H1 (cell line): ENCODE measurements around the gene ZBTB43. TPM values are rescaled to one million over a fixed set of nuclear protein-coding genes. Genes with fewer than 3 reads are reported as not detected.

Experiments
- BCL11A ChIP-seq, 2 experiments: IDR thresholded peaks; one replicate each; pipeline ENCODE4 v1.6.1; 2011; ENCODE audit warnings: low read depth in 2 of 2, low read length in 2 of 2, mild to moderate bottlenecking in 2 of 2
- EP300 ChIP-seq, 2 experiments: IDR thresholded peaks; 1 replicate in 1 of 2; 2 replicates in 1 of 2; pipeline ENCODE4 v1.6.1; 2011 to 2012; ENCODE audit warnings: low read depth in 2 of 2, low read length in 2 of 2, mild to moderate bottlenecking in 2 of 2, borderline replicate concordance in 1 of 2, inconsistent platforms in 1 of 2, moderate library complexity in 1 of 2
- JUN ChIP-seq: IDR thresholded peaks from 2 replicates; pipeline ENCODE4 v1.6.1; 2011; ENCODE audit warnings: low read depth, mild to moderate bottlenecking, improper control_type of control experiment, low read length
- KDM5A ChIP-seq: fragments of 200-600 bp; IDR thresholded peaks from 2 replicates; pipeline ENCODE4 v1.7.1; 2012; ENCODE audit warnings: mild to moderate bottlenecking, low read length, inconsistent platforms, mixed read lengths
- NRF1 ChIP-seq: IDR thresholded peaks from 2 replicates; pipeline ENCODE4 v1.6.1; 2011; ENCODE audit warnings: mild to moderate bottlenecking, low read depth, low read length, improper control_type of control experiment
- POLR2AphosphoS5 ChIP-seq: IDR thresholded peaks from 2 replicates; pipeline ENCODE4 v1.6.1; 2011; ENCODE audit warnings: low read depth, low read length
- RFX5 ChIP-seq: IDR thresholded peaks from 2 replicates; pipeline ENCODE4 v1.6.1; 2011; ENCODE audit warnings: low read depth, low read length, improper control_type of control experiment, borderline replicate concordance
- SIN3A ChIP-seq, 2 experiments: IDR thresholded peaks in 1 of 2; conservative IDR thresholded peaks in 1 of 2; 2 replicates each; pipeline ENCODE4 v1.6.1; 2011 to 2012; ENCODE audit warnings: low read length in 2 of 2, improper control_type of control experiment in 1 of 2, low read depth in 1 of 2, mild to moderate bottlenecking in 1 of 2
- SP4 ChIP-seq: IDR thresholded peaks from 2 replicates; pipeline ENCODE4 v1.6.1; 2012; ENCODE audit warnings: low read length, inconsistent platforms
- TEAD4 ChIP-seq: IDR thresholded peaks from 2 replicates; pipeline ENCODE4 v1.6.1; 2012; ENCODE audit warnings: low read depth, low read length, inconsistent platforms, mixed read lengths
- polyA plus RNA-seq, 7 experiments: library from polyadenylated mRNA; depleted of rRNA in 3 of 7; stranded (reverse) in 5 of 7; unstranded in 2 of 7; fragments of >200 nt in 5 of 7; fragments of 200-250 nt in 2 of 7; gene quantifications; 1 replicate in 5 of 7; 2 replicates in 1 of 7; 4 replicates in 1 of 7; pipeline versions ENCODE4 v1.2.1 to v1.2.3, GENCODE V29; 2011 to 2013; ENCODE audit warnings: missing spikeins in 2 of 7, mixed read lengths in 2 of 7
- total RNA-seq: library from RNA; stranded (reverse); fragmentation: NEBNext Ultra II Directional; extraction: Animal tissue kit (Norgen Biotek cat#: 25700); gene quantifications from 2 replicates; pipeline ENCODE4 v1.2.1, GENCODE V29; 2021

Gene ZBTB43
- total and polyA plus RNA-seq, 2 of the 8 experiments (the other 6 are each of a cell fraction or from before 2014, with no cell fraction given) = 4.1 to 16.7 TPM

DNA sequence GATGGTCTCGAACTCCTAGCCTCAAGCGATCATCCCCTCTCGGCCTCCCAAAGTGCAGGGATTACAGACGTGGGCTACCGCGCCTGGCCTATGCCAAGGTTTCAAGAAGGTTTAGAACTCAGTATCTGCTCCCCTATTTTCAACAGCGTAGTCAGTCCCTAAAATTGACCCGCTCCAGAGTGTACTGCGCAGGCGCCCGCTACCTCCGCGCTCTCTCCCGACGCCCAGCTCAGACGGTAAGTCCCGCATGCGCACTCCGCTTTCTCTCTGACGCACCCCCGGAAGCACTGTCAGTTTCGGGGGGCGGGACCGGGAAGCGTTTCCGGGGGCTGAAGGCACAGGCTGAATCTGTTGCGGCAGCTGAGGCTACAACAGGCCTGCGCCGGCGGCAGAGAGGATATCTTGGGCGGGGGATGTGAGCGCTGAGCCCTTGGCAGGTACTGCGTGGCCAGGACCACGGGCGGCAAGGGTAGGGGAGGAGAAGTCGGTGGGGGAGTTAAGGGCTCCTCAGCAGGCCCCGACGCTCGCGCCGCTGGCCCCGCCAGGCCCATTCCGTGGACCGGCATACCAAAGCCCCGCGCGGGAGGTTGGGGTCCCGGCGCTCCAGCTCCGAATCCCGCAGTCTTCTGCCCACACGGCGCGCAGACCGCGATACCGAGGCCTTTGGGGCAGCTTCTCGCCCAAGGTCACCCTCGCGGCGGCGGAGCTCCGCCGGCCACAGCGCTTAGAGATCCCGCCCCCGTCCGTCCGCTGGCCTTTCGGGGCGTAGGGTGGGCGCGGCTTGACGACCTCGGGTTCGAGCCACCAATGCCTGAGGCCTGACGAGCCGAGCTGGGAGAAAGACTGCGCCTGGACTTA, at the start of gene ZBTB43 (continued):
- no peak for TF ChIP-seq EP300 (IDR thresholded peaks at IDR 0.05; ENCODE audit: borderline replicate concordance in 1 of 2, low read depth in 2 of 2, low read length in 2 of 2)
- TF ChIP-seq TEAD4 = no peak
- no peak for TF ChIP-seq BCL11A (IDR thresholded peaks at IDR 0.05; ENCODE audit: low read depth in 2 of 2, low read length in 2 of 2)
- peak; percentile 59 for TF ChIP-seq POLR2AphosphoS5
- peak; percentile 86 for TF ChIP-seq NRF1
- TF ChIP-seq SP4 = peak; percentile 52; the same call in 1 of the 2 replicates
- no peak for TF ChIP-seq RFX5
- TF ChIP-seq JUN = no peak
- no peak for TF ChIP-seq KDM5A
- peak in 1 of 2 experiments; percentile 77; a peak in 1 of 4 replicates for TF ChIP-seq SIN3A (conservative IDR thresholded peaks at IDR 0.05 in 1 of 2, IDR thresholded peaks at IDR 0.05 in 1 of 2; ENCODE audit: low read depth in 1 of 2, low read length in 2 of 2)
